MG63 (cell line): ENCODE results near the gene AOPEP. TPM values are rescaled to one million over a fixed set of nuclear protein-coding genes. Genes with fewer than 3 reads are reported as not detected.

Experiments used
- DNase-seq: peaks from one replicate; pipeline ENCODE4 v3.0.0-alpha.2; 2020
- H3K27me3 ChIP-seq: fragments of 250-450 bp; sonication (Bioruptor Pico); 2 replicates; pipeline ENCODE4 v1.5.1; 2020; ENCODE audit warnings: mild to moderate bottlenecking, moderate library complexity
- H3K36me3 ChIP-seq: fragments of 250-450 bp; sonication (Bioruptor Pico); 2 replicates; pipeline ENCODE4 v1.5.1; 2020; ENCODE audit warnings: mild to moderate bottlenecking, moderate library complexity
- H3K4me3 ChIP-seq: fragments of 250-450 bp; sonication (Bioruptor Pico); 2 replicates; pipeline ENCODE4 v1.5.1; 2020; ENCODE audit warnings: mild to moderate bottlenecking, moderate library complexity
- H3K9me3 ChIP-seq: fragments of 250-450 bp; sonication (Bioruptor Pico); 2 replicates; pipeline ENCODE4 v1.5.1; 2020; ENCODE audit warnings: mild to moderate bottlenecking, moderate library complexity
- total RNA-seq: library from RNA; depleted of rRNA; stranded (reverse); fragments of >200 nt; shearing (Covaris generic); gene quantifications from 2 replicates; pipeline ENCODE4 v1.2.3, GENCODE V29; 2014; ENCODE audit warnings: low replicate concordance

AOPEP gene
- total RNA-seq, 1 experiment from 2014 or later = 91.4 TPM

DNA sequence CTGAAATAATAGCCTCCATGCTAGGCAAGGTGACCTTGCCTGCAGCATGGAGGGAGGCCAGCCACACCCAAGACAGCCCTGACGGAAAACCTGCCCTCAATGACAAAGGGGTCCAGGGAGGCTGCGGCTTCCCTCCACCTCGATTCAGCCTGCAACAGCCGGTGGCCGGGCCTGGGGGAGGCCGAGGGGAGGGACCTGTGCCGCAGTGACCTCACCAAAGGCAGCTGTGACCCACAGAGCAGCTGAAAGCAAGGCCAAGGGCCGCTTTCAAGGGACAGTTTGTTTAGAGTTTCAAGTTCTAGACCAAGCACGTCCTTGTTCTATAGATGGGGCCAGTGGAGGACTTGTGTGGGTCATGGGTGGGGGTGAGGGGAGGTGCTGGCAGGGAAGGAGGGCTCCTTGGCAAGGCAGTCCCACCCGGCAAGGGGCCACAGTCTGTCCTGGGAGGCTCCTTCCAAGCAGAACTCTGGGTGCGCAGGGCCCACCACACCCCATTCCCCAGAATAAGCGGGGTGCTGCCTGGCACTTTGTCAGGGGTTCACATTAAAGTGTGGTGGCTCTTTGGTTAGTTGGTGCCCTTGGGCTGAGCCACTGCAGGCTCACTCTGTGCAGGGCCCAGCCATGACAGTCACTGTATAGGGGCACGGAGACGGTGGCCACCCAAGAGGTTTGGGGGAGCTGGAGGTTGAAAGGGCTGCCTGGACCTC is 364.5 kb downstream of the AOPEP start:
- Histone ChIP-seq H3K4me3 (no peak overlapping the region), H3K27me3 (no peaks in the 10 kb centered on the region), H3K9me3 (no peaks in the 10 kb centered on the region), H3K36me3 (peaks cover 38% of the 10 kb centered on the region)
- no peak for DNase-seq

DNA sequence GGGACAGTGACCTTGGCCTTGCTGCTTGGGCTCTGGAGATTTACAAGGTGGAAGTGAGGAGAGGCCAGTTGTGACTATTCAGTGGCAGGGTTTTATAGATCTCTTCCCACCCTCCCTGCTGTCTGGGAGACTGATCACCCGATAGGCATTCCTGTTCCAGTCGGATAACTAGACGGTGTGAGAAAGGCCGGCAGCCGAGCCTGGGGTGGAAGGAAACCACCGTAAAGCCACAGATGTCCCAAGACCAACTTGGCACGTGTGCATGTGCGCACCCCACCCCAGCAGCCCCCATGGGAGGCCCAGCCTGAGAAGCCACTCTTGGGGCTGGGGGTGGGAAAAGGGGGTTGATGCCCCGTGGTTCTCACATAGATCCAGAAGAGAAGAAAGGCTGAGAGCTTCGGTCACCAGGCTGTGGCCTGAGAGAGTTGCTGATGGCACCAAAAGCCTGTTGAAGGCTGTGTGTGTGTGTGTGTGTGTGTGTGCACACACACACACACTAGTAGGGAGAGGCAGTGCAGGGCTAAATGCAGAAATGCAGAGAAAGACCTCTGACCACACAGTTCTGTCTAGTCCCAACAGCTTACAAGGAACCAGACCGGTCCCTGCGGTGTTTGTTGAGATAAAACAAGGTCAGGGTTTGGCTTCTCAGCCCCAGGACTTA is 365.2 kb downstream of the AOPEP start:
- no peak overlapping the region for H3K4me3 ChIP-seq

DNA sequence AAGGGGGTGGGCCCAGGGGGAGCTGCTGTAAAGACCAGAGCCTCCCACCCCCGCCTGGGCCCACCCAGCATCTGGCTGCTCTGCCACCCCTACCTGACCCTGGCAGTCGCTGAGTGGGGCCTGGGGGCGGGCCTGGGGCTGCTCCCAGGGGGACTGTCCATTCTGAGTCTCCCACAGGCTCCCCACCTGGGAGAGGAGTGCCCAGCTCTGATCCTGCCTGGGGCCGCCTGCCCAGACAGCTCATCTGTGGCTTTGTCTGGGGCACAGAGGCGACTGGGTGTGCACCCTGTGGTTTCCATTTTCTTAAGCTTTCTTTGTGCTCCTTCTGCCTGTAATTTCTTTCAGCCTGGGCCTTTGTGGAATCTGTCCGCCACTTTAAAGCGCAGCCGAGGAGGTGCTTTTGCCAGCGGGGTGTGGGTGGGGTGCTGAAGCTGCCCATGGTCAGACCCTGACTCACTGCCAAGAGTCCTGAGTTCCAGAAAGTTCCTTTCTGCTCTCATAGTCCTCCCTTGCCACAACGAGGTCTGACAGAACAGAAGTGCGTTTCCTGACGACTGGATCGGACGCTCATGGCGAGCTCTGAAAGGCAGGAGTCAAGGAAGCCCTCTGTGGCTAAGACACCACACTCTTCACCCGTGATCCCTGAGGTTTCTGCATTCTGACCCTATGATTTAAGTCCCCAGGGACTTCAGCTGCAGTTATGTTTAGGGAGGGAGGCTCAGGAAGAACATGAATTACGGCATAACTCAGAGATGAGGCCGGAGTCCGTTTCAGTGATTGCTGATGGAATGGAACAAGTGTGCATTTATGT is 366.0 kb downstream of the AOPEP start:
- Histone ChIP-seq H3K36me3 (peaks cover 33% of the 10 kb centered on the region), H3K4me3 (no peak overlapping the region), H3K9me3 (no peaks in the 10 kb centered on the region), H3K27me3 (no peaks in the 10 kb centered on the region)
- peak; percentile 35 for DNase-seq

More for the DNA sequence above, 365.2 kb downstream of the AOPEP start:
- Histone ChIP-seq H3K27me3 (no peaks in the 10 kb centered on the region), H3K36me3 (peaks cover 33% of the 10 kb centered on the region), H3K9me3 (no peaks in the 10 kb centered on the region)
- no peak for DNase-seq

DNA sequence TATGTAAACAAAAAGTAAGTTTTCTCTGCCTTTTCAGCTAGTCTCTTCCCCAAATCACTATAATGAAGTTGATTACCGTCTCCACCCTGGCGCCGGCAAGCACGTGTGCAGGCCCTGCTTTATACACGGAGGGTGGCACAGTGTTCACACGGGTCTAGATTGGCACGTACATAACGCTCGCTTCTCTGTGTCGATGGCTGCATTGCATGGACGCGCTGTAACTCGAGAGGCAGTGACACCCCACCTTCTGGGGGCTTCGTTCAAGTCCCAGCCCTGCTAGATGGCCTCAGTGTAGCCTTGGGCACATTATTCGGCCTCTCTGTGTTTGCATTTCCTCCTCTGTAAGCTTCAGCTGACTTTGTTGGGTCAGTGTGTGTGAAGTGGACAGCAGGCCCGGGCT is 367.1 kb downstream of the AOPEP start:
- Histone ChIP-seq H3K36me3 (peaks cover 25% of the 10 kb centered on the region), H3K9me3 (no peaks in the 10 kb centered on the region), H3K27me3 (no peaks in the 10 kb centered on the region), H3K4me3 (no peak overlapping the region)
- DNase-seq = no peak

DNA sequence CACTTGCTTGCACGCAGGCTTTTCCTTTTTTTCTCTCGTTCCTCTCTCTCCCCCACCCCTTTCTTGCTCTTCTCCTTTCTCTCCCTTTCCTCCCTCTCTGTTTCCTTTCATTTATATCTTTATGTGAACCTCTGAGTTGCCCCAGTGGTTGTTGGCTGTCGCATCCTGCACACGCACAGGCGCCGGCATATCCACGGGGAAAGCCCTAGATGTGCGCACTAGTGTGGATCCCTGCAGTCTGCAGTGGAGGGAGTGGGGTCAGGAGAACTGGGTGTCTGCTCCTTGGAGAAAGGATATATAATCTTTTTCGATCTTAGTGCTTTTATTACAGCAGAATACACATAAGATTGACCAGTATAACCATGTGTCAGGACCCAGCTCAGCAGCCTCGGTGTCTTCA is 367.5 kb downstream of the AOPEP start:
- H3K36me3 ChIP-seq = peaks cover 21% of the 10 kb centered on the region
- no peaks in the 10 kb centered on the region for H3K9me3 ChIP-seq

DNA sequence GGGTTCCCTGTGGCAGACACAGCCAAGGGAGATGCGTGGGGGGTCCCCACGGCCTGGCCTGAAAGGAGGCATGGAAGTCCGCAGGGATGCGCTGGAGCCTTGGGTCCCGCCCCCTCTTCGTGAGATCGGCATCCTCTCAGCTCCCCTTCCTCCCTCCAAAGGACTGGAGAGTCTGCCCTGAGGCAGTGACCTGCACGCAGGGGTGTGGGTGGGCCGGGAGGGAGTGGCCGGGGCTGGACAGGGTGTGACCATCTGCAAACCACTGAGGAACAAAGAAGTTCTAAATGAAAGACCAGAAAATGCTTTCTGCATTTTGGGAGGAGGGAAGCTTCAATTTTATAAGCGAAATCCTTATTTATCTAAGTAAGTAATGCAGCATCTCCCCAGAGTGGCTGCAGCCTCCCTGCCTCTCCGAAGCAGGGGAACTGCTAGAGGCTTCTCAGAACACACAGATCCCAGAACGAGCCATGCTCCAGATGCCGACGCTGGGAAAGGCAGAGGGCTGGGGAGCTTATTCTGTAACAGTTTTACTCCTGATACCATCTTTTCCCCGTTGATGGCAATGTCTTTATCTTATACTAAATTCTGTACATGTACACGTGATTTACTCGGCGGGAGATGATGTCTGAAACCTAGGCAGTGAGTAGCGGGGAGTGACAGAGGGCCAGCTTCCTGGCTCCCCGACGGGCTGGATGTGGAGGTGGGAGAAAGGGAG is 369.3 kb downstream of the AOPEP start:
- H3K9me3 ChIP-seq = no peaks in the 10 kb centered on the region
- peaks cover 23% of the 10 kb centered on the region for H3K36me3 ChIP-seq
- no peak for DNase-seq
- no peaks in the 10 kb centered on the region for H3K27me3 ChIP-seq
- no peak overlapping the region for H3K4me3 ChIP-seq

More for the DNA sequence above, 367.5 kb downstream of the AOPEP start:
- H3K27me3 ChIP-seq = no peaks in the 10 kb centered on the region
- DNase-seq = no peak
- no peak overlapping the region for H3K4me3 ChIP-seq

DNA sequence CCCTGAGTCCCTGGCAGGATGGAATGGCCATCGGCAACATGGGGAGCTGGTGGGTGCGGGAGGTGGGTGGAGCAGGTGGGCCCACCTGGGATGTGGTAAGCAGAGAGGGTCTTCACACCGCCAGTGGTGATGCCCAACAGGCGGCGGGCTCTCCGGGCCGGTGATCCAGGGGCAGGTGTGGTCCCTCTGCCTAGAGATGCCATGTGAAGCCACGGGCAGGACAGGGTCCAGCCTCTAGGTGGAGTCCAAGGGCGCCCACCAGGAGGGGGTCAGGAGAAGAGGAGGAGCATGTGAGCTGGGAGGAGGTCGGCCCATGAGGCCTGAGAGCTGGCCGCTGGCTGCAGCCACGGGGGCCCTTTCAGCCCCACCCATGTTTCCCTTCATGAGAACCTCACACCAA is 369.9 kb downstream of the AOPEP start:
- no peaks in the 10 kb centered on the region for H3K9me3 ChIP-seq
- no peaks in the 10 kb centered on the region for H3K27me3 ChIP-seq
- DNase-seq = no peak
- peaks cover 29% of the 10 kb centered on the region for H3K36me3 ChIP-seq
- H3K4me3 ChIP-seq = no peak overlapping the region

DNA sequence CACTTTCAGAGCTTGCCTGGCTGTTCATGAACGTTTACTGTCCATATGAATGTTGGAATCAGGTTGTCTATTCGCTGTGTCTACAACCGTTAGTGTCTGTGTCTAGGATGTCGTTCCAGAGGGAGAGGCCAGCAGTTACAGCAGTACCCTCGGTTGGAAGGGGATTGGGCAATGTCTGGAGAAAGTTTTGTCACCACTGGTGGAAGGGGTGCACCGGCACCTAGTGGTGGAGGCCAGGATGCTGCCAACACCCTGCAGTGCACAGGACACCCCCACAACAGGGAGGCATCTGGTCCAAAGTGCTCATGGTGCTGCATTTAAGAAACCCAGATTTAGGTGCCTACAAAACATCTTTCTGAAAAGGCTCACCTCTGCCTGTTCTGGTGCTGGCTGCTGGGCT is 370.3 kb downstream of the AOPEP start:
- peaks cover 29% of the 10 kb centered on the region for H3K36me3 ChIP-seq
- H3K4me3 ChIP-seq = no peak overlapping the region
- H3K9me3 ChIP-seq = no peaks in the 10 kb centered on the region
- DNase-seq = no peak
- no peaks in the 10 kb centered on the region for H3K27me3 ChIP-seq

DNA sequence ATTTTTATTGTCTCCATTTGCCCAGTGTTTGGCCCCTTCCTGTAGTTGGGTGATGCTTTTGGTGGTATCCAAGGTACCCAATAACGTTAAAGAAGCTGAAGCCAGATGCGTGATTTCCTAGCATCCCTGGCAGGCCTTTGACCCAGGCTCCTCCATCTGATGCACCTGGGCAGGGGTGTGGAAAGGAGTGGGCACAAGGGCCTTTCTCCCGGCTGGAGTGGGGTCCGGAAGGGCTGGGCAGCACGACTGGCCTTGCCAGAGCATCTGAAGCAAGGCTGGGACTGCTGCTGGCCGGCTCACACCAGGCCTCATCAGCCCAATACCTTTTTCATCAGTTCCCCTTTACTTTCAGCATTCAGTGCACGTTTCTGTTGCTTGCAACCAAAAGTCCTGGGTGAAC is 370.8 kb downstream of the AOPEP start:
- Histone ChIP-seq H3K4me3 (no peak overlapping the region), H3K9me3 (no peaks in the 10 kb centered on the region), H3K27me3 (no peaks in the 10 kb centered on the region), H3K36me3 (peaks cover 29% of the 10 kb centered on the region)
- DNase-seq = no peak

DNA sequence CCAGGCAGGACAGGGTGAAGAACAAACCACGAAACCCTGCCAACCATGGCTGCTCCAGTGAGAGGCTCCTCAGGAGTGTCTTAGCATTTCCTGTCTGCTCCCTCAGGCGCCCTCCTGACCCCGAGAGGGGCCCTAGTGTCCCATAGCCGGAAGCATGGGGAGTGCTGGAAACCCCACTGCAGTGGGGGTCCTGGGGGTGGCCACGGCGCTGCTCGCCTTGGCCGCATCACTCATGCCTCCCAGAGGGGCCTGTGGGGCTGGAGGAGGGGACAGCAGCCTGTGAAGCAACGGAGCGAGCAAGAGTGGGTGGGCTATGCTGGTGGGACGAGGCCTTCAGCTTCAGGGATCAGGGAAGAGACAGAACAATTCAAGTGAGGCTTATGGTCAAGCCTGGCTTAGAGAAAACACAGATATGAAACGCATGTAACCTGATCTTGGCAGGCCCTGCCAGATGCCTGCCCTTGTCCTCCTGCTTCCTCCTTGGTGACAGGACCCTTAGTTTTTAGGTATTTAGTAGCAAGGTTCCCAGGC is 372.0 kb downstream of the AOPEP start:
- Histone ChIP-seq H3K36me3 (peaks cover 29% of the 10 kb centered on the region), H3K9me3 (no peaks in the 10 kb centered on the region), H3K27me3 (no peaks in the 10 kb centered on the region), H3K4me3 (no peak overlapping the region)
- no peak for DNase-seq

DNA sequence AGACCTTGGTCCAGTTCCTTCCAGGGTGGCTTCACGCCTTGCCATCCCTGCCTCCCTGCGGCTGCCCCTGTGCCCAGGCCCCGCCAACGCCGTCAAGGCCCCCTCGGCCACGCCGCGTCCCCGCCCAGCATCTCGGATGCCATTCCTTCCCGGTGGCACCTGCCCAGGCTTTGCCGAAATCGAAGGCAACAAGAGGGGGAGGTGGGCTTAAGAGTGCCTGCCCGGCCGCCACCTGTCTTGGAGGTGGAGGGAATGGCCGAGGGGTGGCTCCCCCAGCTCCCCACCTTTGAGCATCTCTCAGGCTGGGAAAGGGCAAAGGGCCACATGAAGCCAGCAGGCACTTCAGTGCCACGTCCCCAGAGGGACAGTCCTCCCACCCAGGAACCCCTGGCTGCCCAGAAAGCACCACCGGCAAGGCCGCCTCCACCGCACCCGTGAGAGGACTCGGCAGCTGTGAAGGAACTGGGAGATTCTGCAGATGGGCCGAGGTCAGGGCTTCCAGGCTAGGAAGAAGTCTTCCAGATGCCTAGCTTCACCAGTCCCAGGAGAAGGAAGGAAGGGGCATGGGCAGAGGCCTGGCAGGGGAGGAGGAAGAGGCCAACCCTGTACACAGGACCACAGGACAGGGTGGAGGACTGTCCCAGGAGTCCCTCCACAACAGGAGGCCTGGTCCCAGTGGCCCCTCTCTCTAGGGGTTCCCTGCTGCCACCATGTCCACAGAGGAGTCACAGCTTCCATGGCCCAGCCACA is 373.0 kb downstream of the AOPEP start:
- no peak overlapping the region for H3K4me3 ChIP-seq
- H3K36me3 ChIP-seq = peaks cover 29% of the 10 kb centered on the region
- no peaks in the 10 kb centered on the region for H3K27me3 ChIP-seq
- no peaks in the 10 kb centered on the region for H3K9me3 ChIP-seq
- no peak for DNase-seq

DNA sequence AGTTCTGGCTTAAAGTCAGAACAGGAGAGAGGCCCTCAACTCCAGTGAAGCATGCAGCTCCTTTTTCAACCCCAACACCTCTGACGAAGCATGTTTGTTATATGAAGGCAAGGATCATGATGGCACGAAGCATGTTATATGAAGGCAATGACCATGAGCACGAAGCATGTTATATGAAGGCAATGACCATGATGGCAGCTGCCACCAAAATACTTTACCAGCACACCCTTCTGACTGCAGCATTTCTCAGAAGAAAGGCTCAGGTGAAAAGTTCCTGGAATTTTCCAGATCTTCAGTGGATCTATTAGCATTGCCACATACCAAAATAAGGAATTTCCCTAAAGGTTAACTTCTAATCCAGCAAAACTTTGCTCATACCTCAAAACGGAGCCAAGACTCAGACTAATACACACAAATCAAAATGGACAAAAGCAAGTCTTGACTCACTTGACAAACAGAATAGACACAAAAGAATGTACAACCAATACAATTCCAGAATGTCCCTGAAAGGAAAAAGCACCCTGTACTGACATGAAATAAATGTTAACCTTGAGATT is 373.6 kb downstream of the AOPEP start:
- DNase-seq = no peak
- no peaks in the 10 kb centered on the region for H3K9me3 ChIP-seq
- peaks cover 31% of the 10 kb centered on the region for H3K36me3 ChIP-seq

DNA sequence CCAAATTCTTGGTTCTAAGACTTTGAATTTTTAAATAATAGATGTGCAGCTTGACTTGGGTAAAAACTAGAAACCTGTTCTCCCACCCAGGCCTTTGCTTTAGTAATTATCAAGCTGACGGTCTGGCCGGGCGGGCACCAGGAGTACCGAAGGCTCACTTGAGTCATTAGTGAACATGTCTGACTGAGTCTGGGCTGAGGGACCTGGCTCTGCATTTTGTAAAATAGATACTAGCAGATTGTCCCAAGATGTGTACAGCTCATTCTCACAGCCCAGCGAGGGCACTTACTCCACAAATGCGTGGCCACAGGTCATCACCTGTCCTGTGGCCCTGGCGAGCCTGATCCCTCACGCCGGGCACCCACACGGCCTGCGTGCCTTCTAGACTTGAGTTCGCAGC is 374.8 kb downstream of the AOPEP start:
- H3K36me3 ChIP-seq = peaks cover 38% of the 10 kb centered on the region
- no peaks in the 10 kb centered on the region for H3K27me3 ChIP-seq
- no peak for DNase-seq
- no peak overlapping the region for H3K4me3 ChIP-seq
- H3K9me3 ChIP-seq = no peaks in the 10 kb centered on the region

More for the DNA sequence above, 373.6 kb downstream of the AOPEP start:
- H3K27me3 ChIP-seq = no peaks in the 10 kb centered on the region
- H3K4me3 ChIP-seq = no peak overlapping the region

DNA sequence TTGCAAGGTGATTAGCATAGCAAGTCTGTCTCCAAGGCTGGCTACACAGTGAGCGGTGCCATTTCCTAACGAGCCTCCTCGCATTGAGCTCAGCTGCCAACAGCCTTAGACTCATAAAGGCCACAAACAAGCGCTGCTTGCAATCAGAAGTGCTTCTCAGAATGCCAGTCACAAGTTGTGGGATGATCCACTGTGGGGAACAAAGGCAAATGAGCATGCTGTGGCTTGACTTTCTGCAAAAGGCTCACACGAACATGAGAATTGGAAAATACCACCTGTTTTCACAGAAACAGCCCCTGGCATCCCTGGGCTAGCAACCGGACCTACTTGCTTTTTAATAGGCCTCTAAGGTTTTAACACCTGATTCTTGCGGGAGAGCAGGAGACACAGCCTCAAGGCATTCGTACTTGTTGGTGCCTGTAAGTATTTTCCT is 375.5 kb downstream of the AOPEP start:
- Histone ChIP-seq H3K9me3 (no peaks in the 10 kb centered on the region), H3K4me3 (no peak overlapping the region), H3K36me3 (peaks cover 38% of the 10 kb centered on the region), H3K27me3 (no peaks in the 10 kb centered on the region)
- DNase-seq = no peak

DNA sequence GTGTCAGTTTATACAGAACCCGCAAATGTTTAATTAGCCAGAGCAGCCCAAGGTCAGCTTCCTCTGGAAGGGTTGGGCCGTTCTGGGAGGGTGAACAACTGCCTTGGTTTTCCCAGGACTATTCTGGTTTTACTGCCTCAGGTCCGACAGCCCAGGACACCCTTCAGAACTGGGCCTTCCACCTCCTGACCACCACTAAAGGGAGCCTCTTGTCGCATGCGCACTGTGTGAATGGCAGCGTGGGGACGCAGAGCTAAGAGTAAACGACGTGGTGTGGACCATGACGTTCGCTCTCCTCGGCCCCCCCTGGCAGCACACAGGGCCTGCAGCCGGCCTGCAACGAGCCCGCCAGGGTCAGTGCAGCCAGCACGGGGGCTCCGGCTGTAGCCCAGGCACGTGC is 376.1 kb downstream of the AOPEP start:
- DNase-seq = no peak
- Histone ChIP-seq H3K27me3 (no peaks in the 10 kb centered on the region), H3K9me3 (no peaks in the 10 kb centered on the region), H3K36me3 (peaks cover 35% of the 10 kb centered on the region), H3K4me3 (no peak overlapping the region)
